ENCODE results near the gene TCEA2. TPM values are rescaled to one million over a fixed set of nuclear protein-coding genes. Genes with fewer than 3 reads are reported as not detected.

Gene TCEA2
- total and polyA plus RNA-seq, 2 of the 13 experiments (the other 11 are each of a cell fraction or from before 2014, with no cell fraction given), result 28.1 to 33.7 TPM

DNA sequence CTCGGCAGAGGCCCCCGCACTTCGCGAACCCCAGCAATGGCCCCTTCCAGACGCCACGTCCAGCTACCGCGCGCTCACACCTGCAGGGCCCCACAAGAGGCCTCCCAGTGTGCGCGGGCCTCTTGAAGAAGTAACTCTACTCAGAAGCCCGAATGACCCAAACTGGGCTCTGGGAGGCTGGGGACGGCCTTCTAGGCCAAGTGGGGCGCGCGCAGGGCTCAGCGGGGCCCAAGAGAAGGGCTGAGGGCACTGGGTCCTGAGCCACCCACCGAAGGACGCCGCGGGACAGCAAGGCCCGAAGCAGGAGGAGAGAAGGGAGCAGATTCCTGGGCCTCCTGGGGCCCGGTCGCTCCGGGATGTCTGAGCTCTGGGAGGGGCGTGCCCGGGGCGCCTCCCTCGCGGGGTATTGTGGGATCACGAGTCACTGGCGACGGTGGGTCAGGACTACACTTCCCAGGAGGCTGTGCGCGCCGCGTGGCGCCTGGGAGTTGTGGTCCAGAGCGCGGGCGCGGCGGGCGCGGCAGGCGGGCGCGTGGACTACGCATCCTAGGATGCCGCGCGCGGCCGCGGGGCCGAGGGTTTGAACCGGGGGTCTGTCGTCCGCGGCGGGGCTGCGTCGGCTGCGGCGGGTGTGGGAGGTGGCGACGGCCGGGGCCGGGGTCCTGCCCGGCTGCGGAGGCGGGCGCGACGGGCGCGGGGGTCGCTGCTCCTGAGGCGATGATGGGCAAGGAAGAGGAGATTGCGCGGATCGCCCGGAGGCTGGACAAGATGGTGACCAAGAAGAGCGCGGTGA is at the start of gene TCEA2 (continued):
- TF ChIP-seq PAX8 (CRISPR knock-in tag; IDR thresholded peaks at IDR 0.05; ENCODE audit: borderline replicate concordance), result no peak
- peak; percentile 59; the same call in 1 of the 2 replicates for TF ChIP-seq SIN3B (IDR thresholded peaks at IDR 0.05; ENCODE audit: low read length)
- TF ChIP-seq HOXA7 (CRISPR knock-in tag; IDR thresholded peaks at IDR 0.05), result no peak
- TF ChIP-seq ZNF629 (CRISPR knock-in tag; conservative IDR thresholded peaks at IDR 0.05), result no peak; the same call in none of the 2 replicates
- 0 out of 2 replicates have a peak, but pooled peaks have one; percentile 89 for TF ChIP-seq ZNF484 (CRISPR knock-in tag; IDR thresholded peaks at IDR 0.05; ENCODE audit: borderline replicate concordance, low read depth)
- peak; percentile 98 for TF ChIP-seq SNAI1 (CRISPR knock-in tag; IDR thresholded peaks at IDR 0.05; ENCODE audit: borderline replicate concordance)
- TF ChIP-seq, protein P1, sequence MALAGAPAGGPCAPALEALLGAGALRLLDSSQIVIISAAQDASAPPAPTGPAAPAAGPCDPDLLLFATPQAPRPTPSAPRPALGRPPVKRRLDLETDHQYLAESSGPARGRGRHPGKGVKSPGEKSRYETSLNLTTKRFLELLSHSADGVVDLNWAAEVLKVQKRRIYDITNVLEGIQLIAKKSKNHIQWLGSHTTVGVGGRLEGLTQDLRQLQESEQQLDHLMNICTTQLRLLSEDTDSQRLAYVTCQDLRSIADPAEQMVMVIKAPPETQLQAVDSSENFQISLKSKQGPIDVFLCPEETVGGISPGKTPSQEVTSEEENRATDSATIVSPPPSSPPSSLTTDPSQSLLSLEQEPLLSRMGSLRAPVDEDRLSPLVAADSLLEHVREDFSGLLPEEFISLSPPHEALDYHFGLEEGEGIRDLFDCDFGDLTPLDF (CRISPR knock-in tag; IDR thresholded peaks at IDR 0.05), result peak; percentile 69; the same call in 1 of the 2 replicates
- TF ChIP-seq CREB1 (IDR thresholded peaks at IDR 0.05), result peak; percentile 84
- no peak; the same call in 1 of the 2 replicates for TF ChIP-seq CREB1 (CRISPR knock-in tag; IDR thresholded peaks at IDR 0.05)
- 0 out of 2 replicates have a peak, but pooled peaks have one; percentile 11 for TF ChIP-seq TOPORS (CRISPR knock-in tag; IDR thresholded peaks at IDR 0.05)
- no peak for TF ChIP-seq SOX6 (IDR thresholded peaks at IDR 0.05)
- peak; percentile 79 for TF ChIP-seq SOX6 (CRISPR knock-in tag; IDR thresholded peaks at IDR 0.05)
- no peak for TF ChIP-seq FOXP1 (IDR thresholded peaks at IDR 0.05)
- no peak for TF ChIP-seq FOXP1 (CRISPR knock-in tag; IDR thresholded peaks at IDR 0.05)
- TF ChIP-seq ZSCAN31 (CRISPR knock-in tag; IDR thresholded peaks at IDR 0.05; ENCODE audit: low read depth), result peak; percentile 93
- TF ChIP-seq CCAR2 (optimal IDR thresholded peaks at IDR 0.05; ENCODE audit: low read depth, low read length), result no peak
- no peak for TF ChIP-seq RORA (CRISPR knock-in tag; IDR thresholded peaks at IDR 0.05)
- TF ChIP-seq EP300 (IDR thresholded peaks at IDR 0.05; ENCODE audit: low read depth in 2 of 2, low read length in 2 of 2), result peak in 1 of 2 experiments; percentile 10; a peak in 1 of 4 replicates
- TF ChIP-seq EP300 (CRISPR knock-in tag; IDR thresholded peaks at IDR 0.05; ENCODE audit: borderline replicate concordance), result no peak
- no peak; the same call in 1 of the 2 replicates for TF ChIP-seq SIX1 (CRISPR knock-in tag; IDR thresholded peaks at IDR 0.05; ENCODE audit: borderline replicate concordance)
- TF ChIP-seq KDM2A (CRISPR knock-in tag; IDR thresholded peaks at IDR 0.05; ENCODE audit: borderline replicate concordance, low read depth), result peak; percentile 98
- no peak for TF ChIP-seq PRPF4 (IDR thresholded peaks at IDR 0.05; ENCODE audit: low read depth, low read length, poor library complexity, severe bottlenecking)
- no peak for TF ChIP-seq SRSF4 (IDR thresholded peaks at IDR 0.05; ENCODE audit: low read depth, low read length, poor library complexity, severe bottlenecking)
- TF ChIP-seq SETDB1 (CRISPR knock-in tag; IDR thresholded peaks at IDR 0.05; ENCODE audit: borderline replicate concordance), result 0 out of 2 replicates have a peak, but pooled peaks have one; percentile 66
- TF ChIP-seq ZNF607 (CRISPR knock-in tag; IDR thresholded peaks at IDR 0.05; ENCODE audit: borderline replicate concordance), result peak; percentile 96
- peak; percentile 74; the same call in 1 of the 2 replicates for TF ChIP-seq REXO4 (CRISPR knock-in tag; IDR thresholded peaks at IDR 0.05; ENCODE audit: borderline replicate concordance)
- peak; percentile 73; the same call in 1 of the 2 replicates for TF ChIP-seq FOXO1 (CRISPR knock-in tag; IDR thresholded peaks at IDR 0.05)
- no peak; a peak in 1 of 4 replicates for TF ChIP-seq NR2F1 (CRISPR knock-in tag; IDR thresholded peaks at IDR 0.05)
- no peak for TF ChIP-seq HNRNPUL1 (IDR thresholded peaks at IDR 0.05; ENCODE audit: low read depth, low read length)
- TF ChIP-seq ZNF235 (CRISPR knock-in tag; IDR thresholded peaks at IDR 0.05; ENCODE audit: borderline replicate concordance), result peak; percentile 60
- TF ChIP-seq ZNF34 (CRISPR knock-in tag; IDR thresholded peaks at IDR 0.05; ENCODE audit: borderline replicate concordance), result no peak
- TF ChIP-seq FOSL2 (CRISPR knock-in tag; IDR thresholded peaks at IDR 0.05), result peak; percentile 75
